HPDE6-E6E7 (cell line): ENCODE data around the gene FANCI.

Source experiments
- DNase-seq: peaks from one replicate; pipeline ENCODE4 v3.0.0; 2011; ENCODE audit warnings: missing footprints; ENCODE audit errors: extremely low spot score

Gene FANCI

GRCh38 chr15:89361451-89362202 lies 117.8 kb downstream of the FANCI start:
- DNase-seq = peak; percentile 76

GRCh38 chr15:89362203-89363101 lies 118.7 kb downstream of the FANCI start:
- DNase-seq = no peak

GRCh38 chr15:89363133-89363532 lies 119.4 kb downstream of the FANCI start:
- DNase-seq = no peak

GRCh38 chr15:89363770-89364169 lies 120.0 kb downstream of the FANCI start:
- no peak for DNase-seq

- no peak for DNase-seq
Observed at GRCh38 chr15:89364341-89364740, 120.6 kb downstream of the FANCI start.

- DNase-seq = no peak
Observed at GRCh38 chr15:89364741-89365450, 121.1 kb downstream of the FANCI start.

- DNase-seq = no peak
Observed at GRCh38 chr15:89365462-89366065, 121.8 kb downstream of the FANCI start.
